AG04449 (cell line): ENCODE data around the gene QRICH1.

Experiments used
- CTCF ChIA-PET: fragments of 350-600 bp; formaldehyde crosslinking; extraction: SDS; loops from one replicate; lab custom pipeline; 2021; ENCODE audit warnings: antibody characterized with exemption; lab: Yijun Ruan, JAX
- POLR2A ChIA-PET: fragments of 400-600, 350-600 bp; formaldehyde crosslinking; extraction: SDS; loops from one replicate; lab custom pipeline; 2020; ENCODE audit warnings: antibody characterized with exemption, inconsistent platforms; lab: Yijun Ruan, JAX
- DNase-seq: peaks from one replicate; pipeline ENCODE4 v3.0.0-alpha.2; 2010; ENCODE audit warnings: low read depth, low spot score
- H3K4me3 ChIP-seq: 2 replicates; pipeline ENCODE4 v1.5.1; 2011; ENCODE audit warnings: low read depth, mild to moderate bottlenecking, control low read depth, low read length
- CTCF ChIP-seq: IDR thresholded peaks from one replicate; pipeline ENCODE4 v1.5.1; 2011; ENCODE audit warnings: mild to moderate bottlenecking, moderate library complexity, low read length, control low read depth, inconsistent platforms; ENCODE audit not compliant: insufficient read depth; ENCODE audit errors: missing control alignments

Gene QRICH1

DNA sequence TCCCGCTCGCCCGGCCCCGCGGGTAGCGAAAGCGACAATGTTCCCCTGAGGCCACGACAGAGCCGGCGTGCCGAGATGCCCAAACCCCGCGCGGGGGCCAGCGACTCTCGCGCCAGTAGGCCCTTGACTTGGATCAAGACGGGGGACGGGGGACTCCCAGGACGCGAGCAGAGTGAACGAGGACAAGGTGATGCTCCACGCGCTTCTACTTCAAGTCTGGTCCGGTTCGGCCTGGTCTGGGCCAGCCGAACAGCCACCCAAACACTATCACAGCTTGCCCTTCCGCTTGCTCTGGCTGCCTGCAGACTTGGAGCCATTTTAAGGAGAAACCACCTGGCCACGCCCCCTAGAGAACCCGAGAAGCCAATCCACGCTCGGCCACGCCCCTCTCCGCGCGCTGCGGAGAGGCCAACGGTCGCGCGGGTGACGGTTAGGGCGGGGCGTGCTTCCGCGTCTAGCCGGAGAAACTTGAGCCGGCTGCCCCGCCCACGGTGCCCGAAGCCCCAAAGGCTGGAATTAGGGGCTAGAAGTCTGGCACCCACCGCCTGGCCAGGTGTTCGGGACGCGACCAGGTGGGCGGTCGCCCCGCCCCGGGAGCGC, 72.6 kb downstream of the QRICH1 start:
- no peak for TF ChIP-seq CTCF
- H3K4me3 ChIP-seq, result peak overlapping the region; percentile 94
- peak; percentile 65 for DNase-seq
- ChIA-PET CTCF (interaction anchor here (0.9 to 9.8 kb wide), 19 partner anchors 8 to 174 kb away, joined by 3 to 95 read pairs (median 6); partner anchors contain the start of genes P4HTM, QRICH1 and WDR6), POLR2A (interaction anchor here (0.6 to 3.4 kb wide), 18 partner anchors 8 to 428 kb away, joined by 3 to 70 read pairs (median 4); partner anchors contain the start of genes IMPDH2, LAMB2, NICN1 and P4HTM)

GRCh38 chr3:49020330-49021212, 73.3 kb downstream of the QRICH1 start:
- ChIA-PET CTCF (interaction anchor here (0.9 to 9.8 kb wide), 8 partner anchors 7 to 73 kb away, joined by 3 to 95 read pairs (median 24); partner anchors contain the start of genes P4HTM, QRICH1 and WDR6), POLR2A (interaction anchor here (0.6 to 3.4 kb wide), 14 partner anchors 8 to 429 kb away, joined by 3 to 70 read pairs (median 4); partner anchors contain the start of genes IMPDH2, NICN1, P4HTM and QRICH1)
- no peak for TF ChIP-seq CTCF
- no peak for DNase-seq
- H3K4me3 ChIP-seq, result peak overlapping the region; percentile 94

DNA sequence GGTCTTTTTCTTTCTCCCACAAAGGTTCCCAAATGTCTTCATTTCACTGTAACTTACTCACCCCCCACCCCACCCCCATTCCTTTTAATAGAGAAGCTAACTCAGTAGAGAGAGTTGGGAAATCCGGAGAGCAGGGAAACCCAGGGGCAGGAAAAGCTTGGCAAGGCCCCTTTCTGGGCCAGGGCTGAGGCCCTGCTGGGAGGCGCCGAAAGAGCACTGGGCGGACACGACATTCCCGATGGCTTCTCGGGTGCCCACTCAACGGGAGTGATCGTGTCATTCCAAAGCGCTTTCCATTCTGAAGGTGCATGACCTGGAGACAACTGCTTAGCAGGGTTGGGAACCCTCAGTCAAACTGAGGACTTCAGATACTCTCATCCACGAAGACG, 73.9 kb downstream of the QRICH1 start:
- POLR2A ChIA-PET, result interaction anchor here (0.6 to 3.4 kb wide), 8 partner anchors 8 to 74 kb away, joined by 3 to 70 read pairs (median 22); partner anchors contain the start of genes IMPDH2, P4HTM, QRICH1 and WDR6
- CTCF ChIA-PET, result interaction anchor here (3.8 to 9.8 kb wide), 3 partner anchors 7 to 30 kb away, joined by 59 to 95 read pairs (median 64); partner anchors contain the start of genes P4HTM and WDR6
- H3K4me3 ChIP-seq, result peak overlapping the region; percentile 94
- no peak for DNase-seq
- TF ChIP-seq CTCF, result no peak

DNA sequence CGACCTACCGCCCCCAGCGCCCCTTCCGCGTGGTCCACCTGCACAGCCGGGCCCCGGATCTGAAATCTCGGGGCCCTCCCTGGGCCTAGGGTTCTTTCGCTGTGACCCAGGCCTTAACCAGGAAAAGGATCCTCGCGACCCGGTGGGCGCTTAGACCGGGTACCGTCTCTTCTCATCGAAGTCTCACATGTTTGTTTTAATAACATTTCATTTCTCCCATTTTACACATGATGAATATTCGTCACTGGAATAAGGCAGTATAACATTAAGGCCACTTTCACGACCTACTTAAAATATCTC, 75.2 kb downstream of the QRICH1 start:
- H3K4me3 ChIP-seq, result peak overlapping the region; percentile 79
- CTCF ChIA-PET, result interaction anchor here (9.8 kb wide), 1 partner anchor 12 kb away, joined by 95 read pairs; the partner anchor contains the start of gene WDR6
- POLR2A ChIA-PET, result interaction anchor here (1.0 to 4.4 kb wide), 3 partner anchors 11 to 29 kb away, joined by 3 to 51 read pairs (median 17); partner anchors contain the start of genes IMPDH2, P4HTM and WDR6
- no peak for TF ChIP-seq CTCF
- DNase-seq, result no peak

DNA sequence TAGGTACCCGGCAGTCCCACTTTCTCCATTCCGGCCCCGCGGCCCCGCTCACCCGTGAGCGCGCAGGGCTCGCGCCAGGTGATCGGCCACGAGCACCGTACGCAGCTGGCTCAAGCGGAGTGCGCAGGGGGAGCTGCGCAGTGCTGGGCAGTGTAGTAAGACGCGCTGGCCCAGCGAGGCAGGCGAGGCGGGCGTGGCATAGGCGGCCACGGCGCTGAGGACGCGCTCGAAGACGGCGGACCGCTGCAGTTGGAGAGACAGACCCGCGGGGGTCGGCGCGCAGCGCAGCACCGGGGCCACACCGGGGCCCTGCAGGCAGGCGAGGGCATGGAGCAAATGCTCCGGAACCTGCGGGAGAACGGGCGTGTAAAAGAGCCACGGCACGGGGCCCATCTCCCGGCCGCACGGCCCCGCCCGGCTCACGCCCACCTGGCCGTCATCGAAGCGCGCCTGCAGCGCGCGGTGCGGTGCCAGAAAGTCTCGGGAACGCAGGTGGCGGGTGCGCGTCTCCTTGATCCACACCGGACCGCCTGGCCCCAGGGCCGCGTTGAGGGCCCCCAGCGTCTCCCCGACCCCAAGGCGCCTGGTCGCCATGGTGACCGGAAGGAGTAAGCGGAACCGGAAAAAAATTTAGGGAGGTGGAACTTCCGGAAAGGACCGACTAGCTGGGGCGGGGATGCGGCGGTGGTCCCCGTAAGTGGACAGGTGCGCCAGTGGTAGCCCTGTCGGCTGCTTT, 75.7 kb downstream of the QRICH1 start, which contains the start of gene DALRD3:
Gene DALRD3, minus strand, starts transcription at position 610 of the 736 bp plus-strand sequence. Its CDS starts 16 bp downstream, at position 594.
- ChIA-PET CTCF (interaction anchor here (1.4 to 9.8 kb wide), 3 partner anchors 11 to 29 kb away, joined by 3 to 95 read pairs (median 14); partner anchors contain the start of gene WDR6), POLR2A (interaction anchor here (0.7 to 4.4 kb wide), 4 partner anchors 10 to 28 kb away, joined by 3 to 51 read pairs (median 10); partner anchors contain the start of genes IMPDH2, P4HTM and WDR6)
- DNase-seq, result no peak
- TF ChIP-seq CTCF, result no peak
- peak within 1 kb of the TSS; percentile 79 for H3K4me3 ChIP-seq
